Measurements from ENCODE around the gene WNT7A. TPM values are rescaled to one million over a fixed set of nuclear protein-coding genes. Genes with fewer than 3 reads are reported as not detected.

WNT7A gene
- total and polyA plus RNA-seq, 2 donors (not counting 3 experiments of a cell fraction or from before 2014, with no cell fraction given) = not detected

DNA sequence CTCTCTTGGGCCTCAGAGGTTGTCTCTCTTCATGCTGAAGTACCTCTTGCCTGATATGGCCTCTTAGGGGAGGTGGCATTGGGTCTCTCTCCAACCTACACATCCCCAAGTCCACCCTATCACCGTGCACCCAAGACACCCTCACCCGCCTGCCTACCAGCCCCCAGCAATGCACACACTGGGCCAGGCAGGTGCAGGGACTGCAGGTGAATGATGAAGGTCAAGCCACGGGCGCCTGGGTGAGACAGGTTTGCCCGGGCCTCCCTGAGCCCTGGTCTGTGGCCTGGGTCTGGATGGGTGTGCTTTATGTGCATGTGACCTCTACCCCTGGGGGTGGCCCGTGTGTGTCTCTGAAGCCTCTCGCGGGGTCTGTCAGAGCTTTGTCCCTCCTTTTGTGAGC is 68.3 kb downstream of the WNT7A start:
- H4K20me1 ChIP-seq (replicated peaks; ENCODE audit: control insufficient read depth, extremely low read depth, insufficient read depth, low read length) = no peaks in the 10 kb centered on the region
- DNase-seq (ENCODE audit: low read depth, low spot score) = no peak
- no peaks in the 10 kb centered on the region for H3K36me3 ChIP-seq (ENCODE audit: control insufficient read depth in 2 of 2, extremely low read depth in 1 of 2, insufficient read depth in 2 of 2, low read length in 2 of 2)
- ChIA-PET POLR2A (no interaction called here), CTCF (no interaction called here)
- no TSS peak for BruUV-seq (replicated peaks)
- dilution Hi-C loops (cut with MboI; ENCODE audit: extremely low pct_ligation_motif_present, low sequenced_read_pairs) (no loop called here), intact Hi-C loops (cut with micrococcal nuclease) (no loop called here)
- no peak overlapping the region for H3K4me3 ChIP-seq (replicated peaks in 1 of 3; ENCODE audit: insufficient read depth in 1 of 3, low read depth in 1 of 3, low read length in 3 of 3)
- H3K27me3 ChIP-seq (ENCODE audit: control insufficient read depth in 2 of 2, insufficient read depth in 2 of 2, low read length in 2 of 2) = no peaks in the 10 kb centered on the region
- TF ChIP-seq GATA2 (IDR thresholded peaks at IDR 0.05; ENCODE audit: insufficient read depth, insufficient read length, low read depth, low read length) (no peak), POLR2AphosphoS5 (IDR thresholded peaks at IDR 0.05; ENCODE audit: insufficient read depth, low read depth, low read length) (no peak), JUN (IDR thresholded peaks at IDR 0.05; ENCODE audit: borderline replicate concordance, insufficient read depth, insufficient read length, low read depth) (no peak), FOS (IDR thresholded peaks at IDR 0.05; ENCODE audit: borderline replicate concordance, insufficient read depth, low read length) (no peak), MYC (IDR thresholded peaks at IDR 0.05; ENCODE audit: low read depth, low read length) (no peak), EZH2 (IDR thresholded peaks at IDR 0.05; ENCODE audit: borderline replicate concordance, low read depth, low read length, severe bottlenecking) (no peak), POLR2A (IDR thresholded peaks at IDR 0.05; ENCODE audit: low read depth, low read length) (no peak)
- TF ChIP-seq, protein P1, sequence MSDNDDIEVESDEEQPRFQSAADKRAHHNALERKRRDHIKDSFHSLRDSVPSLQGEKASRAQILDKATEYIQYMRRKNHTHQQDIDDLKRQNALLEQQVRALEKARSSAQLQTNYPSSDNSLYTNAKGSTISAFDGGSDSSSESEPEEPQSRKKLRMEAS (IDR thresholded peaks at IDR 0.05; ENCODE audit: insufficient read depth, insufficient read length) = no peak
- TF ChIP-seq, protein P2, sequence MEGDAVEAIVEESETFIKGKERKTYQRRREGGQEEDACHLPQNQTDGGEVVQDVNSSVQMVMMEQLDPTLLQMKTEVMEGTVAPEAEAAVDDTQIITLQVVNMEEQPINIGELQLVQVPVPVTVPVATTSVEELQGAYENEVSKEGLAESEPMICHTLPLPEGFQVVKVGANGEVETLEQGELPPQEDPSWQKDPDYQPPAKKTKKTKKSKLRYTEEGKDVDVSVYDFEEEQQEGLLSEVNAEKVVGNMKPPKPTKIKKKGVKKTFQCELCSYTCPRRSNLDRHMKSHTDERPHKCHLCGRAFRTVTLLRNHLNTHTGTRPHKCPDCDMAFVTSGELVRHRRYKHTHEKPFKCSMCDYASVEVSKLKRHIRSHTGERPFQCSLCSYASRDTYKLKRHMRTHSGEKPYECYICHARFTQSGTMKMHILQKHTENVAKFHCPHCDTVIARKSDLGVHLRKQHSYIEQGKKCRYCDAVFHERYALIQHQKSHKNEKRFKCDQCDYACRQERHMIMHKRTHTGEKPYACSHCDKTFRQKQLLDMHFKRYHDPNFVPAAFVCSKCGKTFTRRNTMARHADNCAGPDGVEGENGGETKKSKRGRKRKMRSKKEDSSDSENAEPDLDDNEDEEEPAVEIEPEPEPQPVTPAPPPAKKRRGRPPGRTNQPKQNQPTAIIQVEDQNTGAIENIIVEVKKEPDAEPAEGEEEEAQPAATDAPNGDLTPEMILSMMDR (IDR thresholded peaks at IDR 0.05; ENCODE audit: extremely low read depth in 1 of 2, insufficient read depth in 1 of 2, low read depth in 1 of 2, low read length in 2 of 2) = no peak
- no peak overlapping the region for H3K4me2 ChIP-seq (ENCODE audit: insufficient read depth, low read length)
- peaks cover 11% of the 10 kb centered on the region for H3K9me3 ChIP-seq (replicated peaks; ENCODE audit: control insufficient read depth, insufficient read depth, low read length)
- no peak for FAIRE-seq
- no peaks in the 10 kb centered on the region for H3K4me1 ChIP-seq (ENCODE audit: control insufficient read depth, extremely low read depth, insufficient read depth, low read length)
- no peak overlapping the region for H3K27ac ChIP-seq (ENCODE audit: insufficient read depth, low read depth, low read length)
- H3K79me2 ChIP-seq (ENCODE audit: control insufficient read depth, insufficient read depth, low read length) = no peaks in the 10 kb centered on the region
- H3K9me1 ChIP-seq (replicated peaks; ENCODE audit: control insufficient read depth, extremely low read depth, insufficient read depth, low read length) = no peaks in the 10 kb centered on the region
- no peak overlapping the region for H3K9ac ChIP-seq (replicated peaks; ENCODE audit: extremely low read depth, insufficient read depth, low read length)
- no peak overlapping the region for H2AFZ ChIP-seq (ENCODE audit: low read depth, low read length)
